ENCODE results near the gene KISS1R.

The KISS1R gene

GRCh38 chr19:943551-944170, 26.5 kb downstream of the KISS1R start:
- no peak for TF ChIP-seq POLR2A (IDR thresholded peaks at IDR 0.05; ENCODE audit: low read depth, low read length)
- TF ChIP-seq PAX5 (IDR thresholded peaks at IDR 0.05; ENCODE audit: insufficient read depth, low read length, severe bottlenecking) = no peak
- no peak for TF ChIP-seq POU2F2 (IDR thresholded peaks at IDR 0.05; ENCODE audit: low read depth, low read length)
- no peak for TF ChIP-seq TAF1 (IDR thresholded peaks at IDR 0.05; ENCODE audit: low read depth, low read length)
- TF ChIP-seq SPI1 (IDR thresholded peaks at IDR 0.05; ENCODE audit: low read depth, low read length) = no peak
- no peak for TF ChIP-seq POLR2AphosphoS5 (IDR thresholded peaks at IDR 0.05; ENCODE audit: low read depth, low read length)
- DNase-seq (ENCODE audit: insufficient read length, low spot score) = no peak
- peak; percentile 28 for FAIRE-seq

GRCh38 chr19:944171-944567, 27.0 kb downstream of the KISS1R start:
- DNase-seq (ENCODE audit: insufficient read length, low spot score) (no peak), FAIRE-seq (peak; percentile 23)
- no peak for TF ChIP-seq SPI1 (IDR thresholded peaks at IDR 0.05; ENCODE audit: low read depth, low read length)
- no peak for TF ChIP-seq PAX5 (IDR thresholded peaks at IDR 0.05; ENCODE audit: insufficient read depth, low read length, severe bottlenecking)
- TF ChIP-seq POU2F2 (IDR thresholded peaks at IDR 0.05; ENCODE audit: low read depth, low read length) = no peak
- no peak for TF ChIP-seq POLR2AphosphoS5 (IDR thresholded peaks at IDR 0.05; ENCODE audit: low read depth, low read length)
- TF ChIP-seq POLR2A (IDR thresholded peaks at IDR 0.05; ENCODE audit: low read depth, low read length) = no peak

- TF ChIP-seq PAX5 (IDR thresholded peaks at IDR 0.05; ENCODE audit: insufficient read depth, low read length, severe bottlenecking) (no peak), POLR2A (IDR thresholded peaks at IDR 0.05; ENCODE audit: low read depth, low read length) (no peak), POU2F2 (IDR thresholded peaks at IDR 0.05; ENCODE audit: low read depth, low read length) (no peak), SPI1 (IDR thresholded peaks at IDR 0.05; ENCODE audit: low read depth, low read length) (no peak), TAF1 (IDR thresholded peaks at IDR 0.05; ENCODE audit: low read depth, low read length) (no peak), POLR2AphosphoS5 (IDR thresholded peaks at IDR 0.05; ENCODE audit: low read depth, low read length) (no peak)
- no peak for FAIRE-seq
- DNase-seq (ENCODE audit: insufficient read length, low spot score) = no peak
Observed at GRCh38 chr19:944663-945241, 27.6 kb downstream of the KISS1R start.

- no peak for DNase-seq (ENCODE audit: insufficient read length, low spot score)
- no peak for TF ChIP-seq TAF1 (IDR thresholded peaks at IDR 0.05; ENCODE audit: low read depth, low read length)
- no peak for TF ChIP-seq SPI1 (IDR thresholded peaks at IDR 0.05; ENCODE audit: low read depth, low read length)
- TF ChIP-seq POLR2AphosphoS5 (IDR thresholded peaks at IDR 0.05; ENCODE audit: low read depth, low read length) = no peak
- TF ChIP-seq POLR2A (IDR thresholded peaks at IDR 0.05; ENCODE audit: low read depth, low read length) = no peak
- TF ChIP-seq PAX5 (IDR thresholded peaks at IDR 0.05; ENCODE audit: insufficient read depth, low read length, severe bottlenecking) = no peak
- no peak for TF ChIP-seq POU2F2 (IDR thresholded peaks at IDR 0.05; ENCODE audit: low read depth, low read length)
- FAIRE-seq = no peak
Observed at GRCh38 chr19:945401-946252, 28.5 kb downstream of the KISS1R start.

GRCh38 chr19:947090-947706, 30.1 kb downstream of the KISS1R start:
- FAIRE-seq (no peak), DNase-seq (ENCODE audit: insufficient read length, low spot score) (no peak)
- no peak for TF ChIP-seq TAF1 (IDR thresholded peaks at IDR 0.05; ENCODE audit: low read depth, low read length)
- 0 out of 2 replicates have a peak, but pooled peaks have one; percentile 13 for TF ChIP-seq POU2F2 (IDR thresholded peaks at IDR 0.05; ENCODE audit: low read depth, low read length)
- TF ChIP-seq POLR2A (IDR thresholded peaks at IDR 0.05; ENCODE audit: low read depth, low read length) = 0 out of 2 replicates have a peak, but pooled peaks have one; percentile 42
- no peak for TF ChIP-seq SPI1 (IDR thresholded peaks at IDR 0.05; ENCODE audit: low read depth, low read length)
- TF ChIP-seq POLR2AphosphoS5 (IDR thresholded peaks at IDR 0.05; ENCODE audit: low read depth, low read length) = peak; percentile 1; the same call in 1 of the 2 replicates

- DNase-seq (ENCODE audit: insufficient read length, low spot score) (peak; percentile 95), FAIRE-seq (peak; percentile 98)
- peak; percentile 99 for TF ChIP-seq SPI1 (IDR thresholded peaks at IDR 0.05; ENCODE audit: low read depth, low read length)
- TF ChIP-seq POU2F2 (IDR thresholded peaks at IDR 0.05; ENCODE audit: low read depth, low read length) = peak; percentile 68; the same call in 1 of the 2 replicates
- TF ChIP-seq PAX5 (IDR thresholded peaks at IDR 0.05; ENCODE audit: insufficient read depth, low read length, severe bottlenecking) = peak; percentile 41
- TF ChIP-seq TAF1 (IDR thresholded peaks at IDR 0.05; ENCODE audit: low read depth, low read length) = no peak
- TF ChIP-seq POLR2AphosphoS5 (IDR thresholded peaks at IDR 0.05; ENCODE audit: low read depth, low read length) = no peak
- no peak; the same call in 1 of the 2 replicates for TF ChIP-seq POLR2A (IDR thresholded peaks at IDR 0.05; ENCODE audit: low read depth, low read length)
Observed at GRCh38 chr19:947707-948539, 30.8 kb downstream of the KISS1R start.

- TF ChIP-seq PAX5 (IDR thresholded peaks at IDR 0.05; ENCODE audit: insufficient read depth, low read length, severe bottlenecking) = no peak
- no peak for TF ChIP-seq POLR2AphosphoS5 (IDR thresholded peaks at IDR 0.05; ENCODE audit: low read depth, low read length)
- no peak for TF ChIP-seq POLR2A (IDR thresholded peaks at IDR 0.05; ENCODE audit: low read depth, low read length)
- TF ChIP-seq TAF1 (IDR thresholded peaks at IDR 0.05; ENCODE audit: low read depth, low read length) = no peak
- no peak for TF ChIP-seq POU2F2 (IDR thresholded peaks at IDR 0.05; ENCODE audit: low read depth, low read length)
- no peak for TF ChIP-seq SPI1 (IDR thresholded peaks at IDR 0.05; ENCODE audit: low read depth, low read length)
- FAIRE-seq (peak; percentile 33), DNase-seq (ENCODE audit: insufficient read length, low spot score) (no peak)
Observed at GRCh38 chr19:948842-949496, 31.8 kb downstream of the KISS1R start.
